NT2/D1 (cell line): Measurements from ENCODE around the gene ERC1.

Source experiments
- DNase-seq: peaks from one replicate; pipeline ENCODE4 v3.0.0-alpha.2; 2011; ENCODE audit warnings: low read depth, low spot score
- H3K27me3 ChIP-seq: 2 replicates; pipeline ENCODE4 v1.6.0; 2011; ENCODE audit warnings: mild to moderate bottlenecking; ENCODE audit not compliant: insufficient read length, insufficient read depth
- H3K36me3 ChIP-seq: 2 replicates; pipeline ENCODE4 v1.6.1; 2011; ENCODE audit warnings: mild to moderate bottlenecking, low read length, mixed read lengths; ENCODE audit not compliant: insufficient read depth, insufficient read length
- H3K4me1 ChIP-seq: 2 replicates; pipeline ENCODE4 v1.5.1; 2011; ENCODE audit not compliant: insufficient read depth, insufficient read length
- H3K4me3 ChIP-seq: 2 replicates; pipeline ENCODE4 v1.5.1; 2011; ENCODE audit warnings: low read depth; ENCODE audit not compliant: insufficient read length
- H3K9ac ChIP-seq: 2 replicates; pipeline ENCODE4 v1.6.0; 2011; ENCODE audit warnings: low read depth; ENCODE audit not compliant: insufficient read length
- H3K9me3 ChIP-seq: 2 replicates; pipeline ENCODE4 v1.5.1; 2011; ENCODE audit warnings: mild to moderate bottlenecking, low read length; ENCODE audit not compliant: insufficient read depth
- SUZ12 ChIP-seq: IDR thresholded peaks from 2 replicates; pipeline ENCODE4 v1.6.1; 2011; ENCODE audit not compliant: insufficient read length, insufficient read depth; ENCODE audit errors: extremely low read depth
- YY1 ChIP-seq: IDR thresholded peaks from 2 replicates; pipeline ENCODE4 v1.6.1; 2011; ENCODE audit not compliant: insufficient read length, insufficient read depth
- ZNF274 ChIP-seq: IDR thresholded peaks from 2 replicates; pipeline ENCODE4 v1.6.1; 2011; ENCODE audit warnings: mild to moderate bottlenecking, low read depth, low read length

ERC1 gene

DNA sequence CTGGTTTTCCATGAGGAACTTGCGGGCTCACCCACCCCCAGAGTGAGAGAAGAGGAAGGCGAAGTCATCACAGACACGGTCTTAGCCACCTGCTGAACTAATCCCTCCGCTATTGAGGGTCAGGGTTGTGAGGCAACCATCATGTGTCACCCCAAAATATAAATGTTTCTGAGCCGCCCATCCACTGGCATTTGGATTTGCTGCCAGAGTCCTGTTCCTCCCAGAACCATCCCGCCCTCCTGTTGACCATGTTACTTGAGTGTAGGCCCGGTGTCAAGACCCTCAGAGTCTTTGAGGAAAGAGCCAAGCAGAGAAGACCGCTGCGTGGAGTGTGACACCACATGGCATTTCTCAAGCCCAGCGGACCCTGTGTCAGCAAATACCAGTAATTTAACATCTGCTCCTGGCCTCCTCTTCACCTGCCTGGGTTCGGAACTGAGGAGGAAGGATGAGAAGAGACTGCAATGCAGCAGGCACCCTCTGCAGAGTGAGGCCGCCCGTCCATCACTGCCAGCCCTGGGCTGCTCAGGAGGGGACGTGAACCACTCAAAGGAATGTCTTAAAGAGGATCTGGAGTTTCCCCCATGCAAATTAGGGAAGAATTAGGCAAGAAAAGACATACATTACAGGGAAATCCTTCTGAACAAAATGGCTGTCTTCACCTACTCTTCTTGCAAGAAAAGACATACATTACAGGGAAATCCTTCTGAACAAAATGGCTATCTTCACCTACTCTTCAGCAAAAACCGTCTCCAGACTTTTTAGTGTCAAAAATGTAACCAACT, 502.9 kb downstream of the ERC1 start:
- Histone ChIP-seq H3K36me3 (peaks cover 29% of the 10 kb centered on the region), H3K27me3 (no peaks in the 10 kb centered on the region), H3K9ac (no peak overlapping the region), H3K9me3 (peaks cover 11% of the 10 kb centered on the region), H3K4me1 (peaks cover 5% of the 10 kb centered on the region), H3K4me3 (no peak overlapping the region)
- TF ChIP-seq SUZ12 = no peak
- TF ChIP-seq ZNF274 = no peak
- no peak for TF ChIP-seq YY1
- no peak for DNase-seq

DNA sequence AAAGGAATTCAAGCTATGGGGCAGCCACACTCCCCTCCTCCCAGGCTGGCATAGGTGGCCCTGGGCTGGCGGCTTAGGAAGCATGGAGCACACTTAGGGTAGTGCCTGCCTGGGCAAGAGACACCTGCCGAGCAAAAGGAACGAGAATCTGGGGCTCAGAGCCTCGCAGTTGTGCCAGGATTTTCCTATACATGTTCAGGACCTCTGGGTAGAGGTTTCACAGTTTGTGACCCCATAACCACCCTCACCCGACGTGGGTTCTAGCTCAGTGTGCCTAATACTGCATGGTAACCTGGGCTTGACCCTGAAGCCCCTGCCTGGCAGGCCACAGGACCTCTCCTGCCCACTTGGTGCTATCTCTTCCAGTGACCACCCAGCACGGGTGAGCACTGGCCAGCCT, 503.8 kb downstream of the ERC1 start:
- H3K9me3 ChIP-seq = peaks cover 20% of the 10 kb centered on the region
- peaks cover 28% of the 10 kb centered on the region for H3K36me3 ChIP-seq
- no peak for DNase-seq
- no peak for TF ChIP-seq ZNF274
- no peak for TF ChIP-seq YY1
- no peak for TF ChIP-seq SUZ12
- H3K27me3 ChIP-seq = no peaks in the 10 kb centered on the region
- H3K9ac ChIP-seq = no peak overlapping the region
- no peak overlapping the region for H3K4me3 ChIP-seq
- peaks cover 5% of the 10 kb centered on the region for H3K4me1 ChIP-seq

GRCh38 chr12:1496162-1496900, 505.3 kb downstream of the ERC1 start:
- Histone ChIP-seq H3K4me3 (no peak overlapping the region), H3K9ac (no peak overlapping the region), H3K4me1 (peaks cover 5% of the 10 kb centered on the region), H3K36me3 (peaks cover 14% of the 10 kb centered on the region), H3K9me3 (peaks cover 28% of the 10 kb centered on the region), H3K27me3 (no peaks in the 10 kb centered on the region)
- no peak for DNase-seq
- TF ChIP-seq ZNF274 (no peak), YY1 (no peak), SUZ12 (no peak)

GRCh38 chr12:1497161-1497560, 506.1 kb downstream of the ERC1 start:
- DNase-seq = no peak
- H3K9ac ChIP-seq = no peak overlapping the region
- H3K36me3 ChIP-seq = peaks cover 10% of the 10 kb centered on the region
- H3K4me1 ChIP-seq = no peaks in the 10 kb centered on the region
- TF ChIP-seq YY1 = no peak
- no peak for TF ChIP-seq SUZ12
- TF ChIP-seq ZNF274 = no peak
- no peak overlapping the region for H3K4me3 ChIP-seq
- H3K27me3 ChIP-seq = no peaks in the 10 kb centered on the region
- peaks cover 33% of the 10 kb centered on the region for H3K9me3 ChIP-seq

GRCh38 chr12:1498199-1498740, 507.2 kb downstream of the ERC1 start:
- DNase-seq = no peak
- Histone ChIP-seq H3K4me1 (peaks cover 5% of the 10 kb centered on the region), H3K27me3 (peaks cover 4% of the 10 kb centered on the region), H3K4me3 (no peak overlapping the region), H3K9ac (no peak overlapping the region), H3K36me3 (peaks cover 4% of the 10 kb centered on the region), H3K9me3 (peaks cover 33% of the 10 kb centered on the region)
- TF ChIP-seq YY1 (no peak), ZNF274 (no peak), SUZ12 (no peak)

GRCh38 chr12:1499351-1499750, 508.3 kb downstream of the ERC1 start:
- Histone ChIP-seq H3K36me3 (no peaks in the 10 kb centered on the region), H3K9me3 (peaks cover 33% of the 10 kb centered on the region), H3K4me1 (peaks cover 6% of the 10 kb centered on the region), H3K4me3 (no peak overlapping the region), H3K27me3 (peaks cover 4% of the 10 kb centered on the region), H3K9ac (no peak overlapping the region)
- TF ChIP-seq SUZ12 = no peak
- TF ChIP-seq YY1 = no peak
- no peak for TF ChIP-seq ZNF274
- DNase-seq = no peak
